DOHH2 (cell line): ENCODE measurements around the gene DLGAP1.

Experiments used
- EZH2phosphoT487 ChIP-seq: fragments of 200-600 bp; sonication (generic); IDR thresholded peaks from 2 replicates; pipeline ENCODE4 v1.6.1; 2017; ENCODE audit warnings: borderline replicate concordance, mild to moderate bottlenecking, antibody characterized with exemption, low read length, moderate library complexity, mixed read lengths
- TF ChIP-seq, protein P1 (sequence below): fragments of 200-600 bp; sonication (generic); IDR thresholded peaks from one replicate; pipeline ENCODE4 v1.5.1; 2014; ENCODE audit warnings: antibody characterized with exemption, mild to moderate bottlenecking, low read depth, low read length; ENCODE audit not compliant: poor library complexity, severe bottlenecking

DNA sequence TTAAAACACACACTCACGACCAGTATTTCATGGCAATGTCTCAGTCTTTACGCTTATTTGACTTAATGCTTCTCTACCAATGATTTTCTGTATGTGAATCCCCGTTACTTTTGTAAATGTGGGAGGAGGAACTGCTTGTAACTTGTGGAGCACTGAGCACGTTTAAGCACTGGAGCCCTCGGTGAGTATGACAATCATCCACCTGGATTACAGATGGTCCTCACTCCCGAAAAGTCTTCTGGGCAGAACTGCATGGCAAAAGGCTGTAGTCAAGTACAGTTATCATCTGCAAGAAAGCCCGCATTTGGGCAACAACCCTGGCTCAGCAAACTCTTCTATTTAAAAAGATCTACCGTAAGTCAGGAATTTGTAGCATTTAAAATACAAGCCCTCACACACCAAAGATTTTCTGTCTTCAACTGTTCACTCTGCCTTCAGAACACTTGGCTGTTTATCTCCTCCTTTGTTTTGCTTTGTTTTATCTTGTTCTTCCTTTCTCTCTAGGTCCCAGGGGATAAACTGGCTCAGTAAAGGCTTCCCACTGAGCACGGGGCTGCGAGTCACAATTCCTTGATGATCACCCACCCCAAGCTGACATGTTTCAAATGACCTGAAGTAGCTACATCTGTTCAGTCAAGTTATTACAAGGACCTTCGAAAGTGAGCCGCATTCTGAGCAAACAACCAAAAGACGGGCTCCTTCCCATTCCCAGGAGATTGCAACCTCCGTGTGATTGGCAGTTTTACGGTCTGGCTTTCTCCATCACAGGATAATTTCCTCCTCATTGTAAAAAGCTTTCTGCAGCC lies 102.2 kb downstream of the DLGAP1 start:
- TF ChIP-seq, protein P1, sequence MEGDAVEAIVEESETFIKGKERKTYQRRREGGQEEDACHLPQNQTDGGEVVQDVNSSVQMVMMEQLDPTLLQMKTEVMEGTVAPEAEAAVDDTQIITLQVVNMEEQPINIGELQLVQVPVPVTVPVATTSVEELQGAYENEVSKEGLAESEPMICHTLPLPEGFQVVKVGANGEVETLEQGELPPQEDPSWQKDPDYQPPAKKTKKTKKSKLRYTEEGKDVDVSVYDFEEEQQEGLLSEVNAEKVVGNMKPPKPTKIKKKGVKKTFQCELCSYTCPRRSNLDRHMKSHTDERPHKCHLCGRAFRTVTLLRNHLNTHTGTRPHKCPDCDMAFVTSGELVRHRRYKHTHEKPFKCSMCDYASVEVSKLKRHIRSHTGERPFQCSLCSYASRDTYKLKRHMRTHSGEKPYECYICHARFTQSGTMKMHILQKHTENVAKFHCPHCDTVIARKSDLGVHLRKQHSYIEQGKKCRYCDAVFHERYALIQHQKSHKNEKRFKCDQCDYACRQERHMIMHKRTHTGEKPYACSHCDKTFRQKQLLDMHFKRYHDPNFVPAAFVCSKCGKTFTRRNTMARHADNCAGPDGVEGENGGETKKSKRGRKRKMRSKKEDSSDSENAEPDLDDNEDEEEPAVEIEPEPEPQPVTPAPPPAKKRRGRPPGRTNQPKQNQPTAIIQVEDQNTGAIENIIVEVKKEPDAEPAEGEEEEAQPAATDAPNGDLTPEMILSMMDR, result no peak
- no peak for TF ChIP-seq EZH2phosphoT487
